Hindlimb muscle (tissue), 1 donor: Measurements from ENCODE around the gene EZR. TPM values are rescaled to one million over a fixed set of nuclear protein-coding genes. Genes with fewer than 3 reads are reported as not detected.

Experiments used
- DNase-seq: peaks from one replicate; pipeline ENCODE4 v3.0.0-alpha.2; 2013
- polyA plus RNA-seq: library from polyadenylated mRNA; unstranded; fragments of 120-200 nt; gene quantifications from one replicate; pipeline ENCODE4 v1.2.1, GENCODE V29; 2013; ENCODE audit not compliant: insufficient read length

The EZR gene
- polyA plus RNA-seq, 1 donor: 31.2 TPM

DNA sequence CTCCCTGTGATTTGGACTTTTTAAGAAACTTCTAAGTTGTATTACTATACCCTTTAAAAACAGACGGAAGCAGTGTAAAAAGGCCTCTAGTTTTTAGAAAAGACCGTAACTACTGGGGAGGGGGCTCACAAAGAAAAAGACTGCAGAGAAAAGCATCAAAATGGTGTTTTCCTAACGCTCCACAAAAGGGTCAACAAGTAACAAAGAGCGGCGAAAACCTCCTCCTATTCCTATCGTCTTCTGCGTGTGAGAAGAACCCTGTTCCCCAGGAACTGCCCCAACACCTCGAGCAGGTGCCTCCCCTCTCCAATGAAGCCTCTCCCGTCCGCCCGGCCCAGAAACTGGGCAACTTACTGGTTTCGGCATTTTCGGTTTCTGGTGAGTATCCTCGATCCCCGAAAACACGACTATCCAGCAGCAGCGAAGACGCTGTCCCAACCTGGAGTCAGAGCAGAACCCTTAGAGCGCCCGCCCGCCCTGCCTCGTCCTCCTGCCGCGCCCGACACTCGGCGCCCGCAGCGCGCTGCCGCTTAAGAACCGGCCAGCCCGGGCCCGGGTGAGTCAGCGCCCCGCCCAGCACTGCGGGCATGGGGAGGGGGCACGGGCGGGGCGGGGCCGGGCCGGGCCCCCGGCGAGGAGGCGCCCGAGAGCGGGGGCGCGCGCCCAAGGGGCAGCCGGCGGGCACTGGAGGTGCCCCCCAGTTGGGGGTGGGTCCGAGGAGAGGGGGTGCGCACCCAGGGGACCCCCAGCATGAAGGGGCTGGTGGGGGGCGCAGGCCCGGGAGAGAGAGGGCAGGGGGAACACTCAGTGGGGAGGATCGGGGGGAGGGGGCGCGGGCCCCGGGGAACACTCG is 1.2 kb downstream of the EZR start:
- peak; percentile 73 for DNase-seq

DNA sequence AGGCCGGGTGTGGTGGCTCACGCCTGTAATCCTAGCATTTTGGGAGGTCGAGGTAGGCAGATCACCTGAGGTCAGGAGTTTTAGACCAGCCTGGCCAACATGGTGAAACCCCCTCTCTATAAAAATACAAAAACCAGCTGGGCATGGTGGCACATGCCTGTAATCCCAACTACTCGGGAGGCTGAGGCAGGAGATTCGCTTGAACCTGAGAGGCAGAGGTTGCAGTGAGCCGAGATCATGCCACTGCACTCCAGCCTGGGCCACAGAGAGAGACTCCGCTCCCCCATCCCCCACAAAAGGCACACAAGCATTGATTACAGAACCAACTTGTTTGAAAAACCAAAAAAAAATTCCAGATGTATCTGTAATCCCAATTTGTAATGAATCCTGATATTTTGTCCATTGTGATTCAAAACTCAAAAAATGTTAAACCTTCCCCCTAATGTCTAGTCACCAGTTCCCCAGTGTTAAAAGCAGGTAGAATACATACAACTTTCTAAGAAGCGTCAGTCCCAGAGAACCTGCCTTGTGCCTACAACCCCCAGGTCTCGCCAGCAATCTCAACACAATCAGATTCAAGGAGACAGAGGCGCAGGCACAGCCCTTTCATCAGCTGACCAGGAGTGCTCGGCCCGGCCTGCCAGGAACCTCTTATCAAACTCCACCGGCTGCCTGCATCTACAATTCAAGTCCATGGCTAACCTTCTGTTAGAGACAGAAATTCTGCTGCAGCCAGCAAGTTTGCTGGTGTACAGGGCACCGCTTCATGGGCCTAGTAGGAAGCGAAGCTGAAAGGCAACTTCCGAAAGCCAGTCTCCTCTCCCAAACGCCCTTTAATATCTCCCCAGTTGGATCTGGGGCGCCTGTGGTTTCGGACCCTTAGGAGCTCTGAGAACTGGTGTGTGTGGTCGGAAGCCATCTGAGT is 2.1 kb downstream of the EZR start:
- no peak for DNase-seq

- no peak for DNase-seq
These were observed 2.8 kb downstream of the EZR start for GRCh38 chr6:158816329-158816728.

DNA sequence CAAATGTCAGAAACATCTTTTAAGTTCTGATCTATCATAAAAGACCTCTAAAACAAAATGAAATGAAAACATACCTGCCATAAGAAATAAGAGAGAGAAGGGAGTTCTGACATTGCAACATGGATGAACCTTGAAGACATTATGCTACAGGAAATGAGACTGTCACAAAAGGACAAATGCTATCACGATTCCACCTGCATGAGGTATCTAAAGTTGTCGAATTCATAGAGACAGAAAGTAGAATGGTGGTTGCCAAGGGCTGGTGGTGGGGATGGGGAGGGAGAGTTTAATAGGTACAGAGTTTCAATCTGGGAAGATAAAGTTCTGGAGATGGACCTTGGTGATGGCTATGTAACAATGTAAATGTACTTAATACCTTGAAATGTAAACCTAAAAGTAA is 3.3 kb downstream of the EZR start:
- no peak for DNase-seq

DNA sequence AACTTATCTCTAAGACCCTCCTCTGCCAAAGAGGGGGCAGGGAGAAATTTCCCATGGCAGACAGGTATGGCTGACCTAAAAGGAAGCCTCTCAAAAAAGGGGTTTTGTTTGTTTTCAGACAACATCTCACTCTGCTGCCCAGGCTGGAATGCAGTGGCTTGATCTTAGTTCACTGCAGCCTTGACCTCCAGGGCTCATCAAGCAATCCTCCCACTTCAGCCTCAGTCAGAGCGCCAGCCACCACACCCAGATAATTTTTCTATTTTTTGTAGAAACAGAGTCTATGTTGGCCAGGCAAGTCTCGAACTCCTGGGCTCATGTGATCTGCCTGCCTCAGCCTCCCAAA is 3.8 kb downstream of the EZR start:
- DNase-seq: no peak

GRCh38 chr6:158813032-158813431 is 6.1 kb downstream of the EZR start:
- no peak for DNase-seq

DNA sequence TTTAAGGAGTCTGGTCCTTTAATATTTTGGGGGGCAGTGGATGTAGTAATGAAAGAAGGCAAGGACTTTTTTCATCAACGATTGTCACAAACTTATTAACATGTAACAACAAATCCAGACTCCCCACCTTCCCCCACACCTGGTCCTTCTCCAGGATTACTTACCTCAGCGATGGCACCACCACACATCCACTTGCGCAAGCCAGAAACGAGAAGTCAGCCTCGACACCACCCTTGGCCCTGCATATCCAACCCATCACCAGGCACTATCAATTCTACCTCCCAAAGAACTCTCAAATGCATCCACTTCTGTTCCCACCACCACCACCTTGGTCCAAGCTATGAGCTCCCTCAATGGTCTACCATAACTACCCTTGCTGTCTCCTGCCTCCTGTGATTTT is 6.6 kb downstream of the EZR start:
- DNase-seq: no peak

- no peak for DNase-seq
These were observed 8.7 kb downstream of the EZR start for GRCh38 chr6:158810155-158811095.

DNA sequence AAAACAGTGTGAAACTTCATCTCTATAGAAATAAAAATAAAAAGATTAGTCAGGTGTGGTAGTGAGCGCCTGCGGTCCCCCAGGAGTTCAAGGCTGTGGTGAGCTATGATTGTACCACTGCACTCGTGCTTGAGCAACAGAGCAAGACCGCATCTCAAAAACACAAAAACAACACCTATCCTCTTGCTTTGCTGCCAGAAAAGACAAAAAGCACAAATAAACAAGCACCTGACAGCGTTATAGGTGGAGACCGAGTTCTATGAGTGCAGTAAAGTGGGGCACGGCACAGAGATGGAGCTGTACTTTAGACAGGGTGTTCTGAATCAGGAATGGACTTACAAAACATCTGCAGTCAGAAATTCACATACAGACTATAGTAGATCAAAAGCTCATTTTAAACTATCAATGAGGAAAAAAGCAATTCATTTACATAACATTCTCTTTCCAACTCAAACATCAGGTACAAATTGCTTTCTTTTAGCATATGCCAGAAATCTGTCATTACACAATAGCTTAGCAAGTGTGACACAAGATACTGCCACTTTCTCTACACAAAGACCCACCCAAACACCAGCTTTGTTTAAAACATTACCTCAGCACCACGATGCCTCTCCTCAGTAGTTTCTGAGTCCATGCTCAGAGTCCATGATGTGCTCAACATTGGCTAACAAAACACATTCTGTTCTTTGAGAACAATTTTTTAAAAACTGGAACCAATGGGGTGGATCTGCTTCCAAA is 10.1 kb downstream of the EZR start:
- no peak for DNase-seq

GRCh38 chr6:158808442-158808833 is 10.7 kb downstream of the EZR start:
- DNase-seq: no peak

GRCh38 chr6:158807515-158808441 is 11.4 kb downstream of the EZR start:
- DNase-seq: no peak

GRCh38 chr6:158805698-158806377 is 13.3 kb downstream of the EZR start:
- DNase-seq: no peak

GRCh38 chr6:158804207-158804606 is 15.0 kb downstream of the EZR start:
- DNase-seq: no peak

DNA sequence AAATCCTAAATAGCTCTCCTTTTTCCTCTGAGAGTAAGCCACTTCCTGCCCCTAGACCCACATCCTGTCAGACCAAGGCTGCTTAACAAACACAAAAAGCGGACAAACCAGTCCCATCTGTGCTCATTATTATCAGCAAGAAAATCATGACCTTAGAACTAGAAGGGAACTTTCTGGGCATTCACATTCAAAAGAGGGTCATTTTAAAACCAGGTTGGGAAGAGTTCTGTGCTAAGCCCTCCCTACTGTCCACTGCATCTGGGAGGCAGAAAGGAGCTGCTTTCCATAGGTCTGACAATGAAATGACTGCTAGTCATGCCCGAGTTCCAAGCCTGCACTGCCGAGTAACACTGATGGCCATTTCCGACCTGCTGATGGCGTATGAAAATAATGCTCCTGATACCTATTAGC is 15.4 kb downstream of the EZR start:
- no peak for DNase-seq

GRCh38 chr6:158801655-158802294 is 17.4 kb downstream of the EZR start:
- no peak for DNase-seq

DNA sequence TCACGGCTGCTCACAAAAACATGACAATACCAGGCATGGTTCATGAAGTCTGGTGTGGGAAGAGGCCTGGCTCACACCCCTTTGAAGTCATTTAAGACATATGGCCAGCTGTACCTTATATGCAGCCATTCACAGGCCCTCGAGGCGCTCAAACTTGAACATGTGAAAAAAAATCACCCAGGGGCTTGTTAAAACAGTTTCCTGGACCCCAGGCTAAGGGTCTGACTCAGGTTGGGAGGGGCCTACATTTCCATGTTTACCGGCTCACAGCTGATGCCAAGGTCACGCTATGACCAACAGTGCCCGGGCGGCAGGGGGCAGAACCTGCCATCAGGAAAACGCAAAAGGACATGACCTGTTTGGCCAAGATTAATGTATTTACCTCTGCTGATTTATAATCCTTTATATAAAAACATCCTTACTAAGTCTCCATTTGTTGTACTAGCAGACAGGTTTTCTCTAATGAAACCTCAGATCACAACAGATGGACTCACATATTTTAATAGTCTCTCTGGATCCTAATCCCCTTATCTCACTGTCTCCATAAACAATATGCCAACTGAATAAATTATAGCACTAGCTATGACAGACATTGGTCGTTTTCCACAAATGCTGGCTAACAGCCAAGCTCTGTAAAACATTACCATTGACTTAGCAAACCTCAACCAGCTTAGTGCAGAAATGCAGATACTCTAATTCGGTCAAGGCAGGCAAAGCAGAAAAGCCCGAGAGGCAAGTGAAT is 19.9 kb downstream of the EZR start:
- DNase-seq: no peak

DNA sequence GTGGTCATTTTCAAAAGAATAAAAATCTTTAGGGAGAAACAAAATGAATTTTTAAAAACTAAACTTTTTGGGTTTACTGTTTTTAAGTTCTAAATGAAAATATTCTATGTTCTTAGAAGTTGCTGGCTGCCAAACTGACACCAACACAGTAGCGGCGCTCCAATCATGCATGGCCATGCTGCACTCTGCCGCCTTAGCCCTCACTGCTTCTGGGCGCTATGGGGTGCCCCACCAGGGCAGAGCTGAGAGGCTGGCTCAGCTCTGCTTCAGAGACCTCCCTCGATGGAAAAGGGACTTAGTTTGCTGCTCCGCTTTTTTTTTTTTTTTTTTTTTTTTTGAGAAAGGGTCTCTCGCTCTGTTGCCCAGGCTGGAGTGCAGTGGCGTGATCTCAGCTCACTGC is 20.9 kb downstream of the EZR start:
- no peak for DNase-seq
